Tibial nerve (tissue), 4 donors: ENCODE data around the gene IQCM. TPM values are rescaled to one million over a fixed set of nuclear protein-coding genes. Genes with fewer than 3 reads are reported as not detected.

Experiments
- DNase-seq, 2 donors: peaks; one replicate each; pipeline ENCODE4 v3.0.0-alpha.2; 2019; ENCODE audit warnings: low spot score in 2 of 2
- H3K27ac ChIP-seq, 4 donors: fragments of 200-600 bp; sonication (generic) in 3 of 4; one replicate each; pipeline ENCODE4 v1.5.1; 2017 to 2019; ENCODE audit warnings: mild to moderate bottlenecking in 1 of 4
- H3K27me3 ChIP-seq, 2 donors: fragments of 200-600 bp; sonication (generic) in 1 of 2; one replicate each; pipeline versions ENCODE4 v1.5.1 to v1.6.0; 2017 to 2019
- H3K36me3 ChIP-seq, 3 donors: fragments of 200-600 bp; sonication (generic); one replicate each; pipeline ENCODE4 v1.5.1; 2018 to 2019
- H3K4me1 ChIP-seq, 4 donors: fragments of 200-600 bp; sonication (generic) in 3 of 4; one replicate each; pipeline ENCODE4 v1.5.1; 2017 to 2019
- H3K4me3 ChIP-seq, 4 donors: fragments of 200-600 bp; sonication (generic) in 3 of 4; one replicate each; pipeline ENCODE4 v1.5.1; 2017 to 2019; ENCODE audit warnings: mild to moderate bottlenecking in 1 of 4, moderate library complexity in 1 of 4
- H3K9me3 ChIP-seq, 4 donors: fragments of 200-600 bp; sonication (generic) in 3 of 4; one replicate each; pipeline ENCODE4 v1.5.1; 2017 to 2019
- CTCF ChIP-seq, 5 experiments: fragments of 200-600 bp in 3 of 5; fragments of 450-650 bp in 2 of 5; sonication (generic) in 3 of 5; IDR thresholded peaks; one replicate each; pipeline ENCODE4 v1.5.1; 2016 to 2019; ENCODE audit warnings: antibody characterized with exemption in 5 of 5, mild to moderate bottlenecking in 3 of 5, moderate library complexity in 2 of 5
- EP300 ChIP-seq, 2 donors: sonication (generic); formaldehyde crosslinking; IDR thresholded peaks; one replicate each; pipeline ENCODE4 v1.6.1; 2017; ENCODE audit warnings: antibody characterized with exemption in 2 of 2, mild to moderate bottlenecking in 1 of 2
- POLR2A ChIP-seq, 2 donors: fragments of 450-650 bp; IDR thresholded peaks; one replicate each; pipeline ENCODE4 v1.6.1; 2017; ENCODE audit warnings: antibody characterized with exemption in 2 of 2, mild to moderate bottlenecking in 2 of 2, moderate library complexity in 2 of 2
- WGBS, 2 donors: methylation state at CpG; one replicate each; pipeline ENCODE4 v1.1.5; 2018; 5-methylcytosine and 5-hydroxymethylcytosine counted together
- total RNA-seq, 4 donors: library from RNA; depleted of rRNA; stranded (reverse); fragments of >200 nt; gene quantifications; one replicate each; pipeline ENCODE4 v1.1.0, GENCODE V29; 2016

Gene IQCM
- total RNA-seq, 4 donors from 2014 or later, result not detected

- no peak for DNase-seq
- Histone ChIP-seq H3K27me3 (no peaks in the 10 kb centered on the region), H3K9me3 (peaks cover 0 to 10% (median 0%) of the 10 kb centered on the region in 4 donors), H3K4me3 (no peak overlapping the region), H3K27ac (no peak overlapping the region), H3K4me1 (peaks cover 0 to 4% (median 0%) of the 10 kb centered on the region in 4 donors), H3K36me3 (no peaks in the 10 kb centered on the region)
- 88 to 89% methylated on average over 1 of the region's 1 CpG for WGBS, 2 donors
- no peak for TF ChIP-seq CTCF (IDR thresholded peaks at IDR 0.05)
- TF ChIP-seq EP300 (IDR thresholded peaks at IDR 0.05), result no peak
- no peak for TF ChIP-seq POLR2A (IDR thresholded peaks at IDR 0.05)
Observed at GRCh38 chr4:149716728-149717127, 98.9 kb downstream of the IQCM start.

GRCh38 chr4:149715822-149716585, 99.6 kb downstream of the IQCM start:
- Histone ChIP-seq H3K4me1 (peaks cover 0 to 4% (median 0%) of the 10 kb centered on the region in 4 donors), H3K9me3 (peaks cover 0 to 10% (median 0%) of the 10 kb centered on the region in 4 donors), H3K36me3 (no peaks in the 10 kb centered on the region), H3K4me3 (no peak overlapping the region), H3K27ac (no peak overlapping the region), H3K27me3 (no peaks in the 10 kb centered on the region)
- 88 to 98% methylated on average over 11 to 12 of the region's 14 CpGs for WGBS, 2 donors
- TF ChIP-seq POLR2A (IDR thresholded peaks at IDR 0.05) (no peak), EP300 (IDR thresholded peaks at IDR 0.05) (no peak), CTCF (IDR thresholded peaks at IDR 0.05) (no peak)
- no peak for DNase-seq

- peaks cover 0 to 10% (median 0%) of the 10 kb centered on the region in 4 donors for H3K9me3 ChIP-seq
- H3K27me3 ChIP-seq, result no peaks in the 10 kb centered on the region
- H3K4me1 ChIP-seq, result no peaks in the 10 kb centered on the region
- no peak overlapping the region for H3K27ac ChIP-seq
- no peak for DNase-seq
- H3K36me3 ChIP-seq, result no peaks in the 10 kb centered on the region
- TF ChIP-seq POLR2A (IDR thresholded peaks at IDR 0.05) (no peak), CTCF (IDR thresholded peaks at IDR 0.05) (no peak), EP300 (IDR thresholded peaks at IDR 0.05) (no peak)
- 73 to 75% methylated on average over 3 of the region's 3 CpGs for WGBS, 2 donors
- no peak overlapping the region for H3K4me3 ChIP-seq
Observed at GRCh38 chr4:149713031-149713430, 102.6 kb downstream of the IQCM start.

- no peak for DNase-seq
Observed at GRCh38 chr4:149711593-149712365, 103.9 kb downstream of the IQCM start.

More at GRCh38 chr4:149711593-149712365, 103.9 kb downstream of the IQCM start:
- no peaks in the 10 kb centered on the region for H3K36me3 ChIP-seq
- no peaks in the 10 kb centered on the region for H3K4me1 ChIP-seq
- TF ChIP-seq POLR2A (IDR thresholded peaks at IDR 0.05) (no peak), CTCF (IDR thresholded peaks at IDR 0.05) (no peak), EP300 (IDR thresholded peaks at IDR 0.05) (no peak)
- H3K27ac ChIP-seq, result no peak overlapping the region
- H3K9me3 ChIP-seq, result peaks cover 0 to 10% (median 0%) of the 10 kb centered on the region in 4 donors
- H3K4me3 ChIP-seq, result no peak overlapping the region
- 81 to 84% methylated on average over 2 of the region's 2 CpGs for WGBS, 2 donors
- no peaks in the 10 kb centered on the region for H3K27me3 ChIP-seq
